ENCODE measurements around the gene ABTB2.

DNA sequence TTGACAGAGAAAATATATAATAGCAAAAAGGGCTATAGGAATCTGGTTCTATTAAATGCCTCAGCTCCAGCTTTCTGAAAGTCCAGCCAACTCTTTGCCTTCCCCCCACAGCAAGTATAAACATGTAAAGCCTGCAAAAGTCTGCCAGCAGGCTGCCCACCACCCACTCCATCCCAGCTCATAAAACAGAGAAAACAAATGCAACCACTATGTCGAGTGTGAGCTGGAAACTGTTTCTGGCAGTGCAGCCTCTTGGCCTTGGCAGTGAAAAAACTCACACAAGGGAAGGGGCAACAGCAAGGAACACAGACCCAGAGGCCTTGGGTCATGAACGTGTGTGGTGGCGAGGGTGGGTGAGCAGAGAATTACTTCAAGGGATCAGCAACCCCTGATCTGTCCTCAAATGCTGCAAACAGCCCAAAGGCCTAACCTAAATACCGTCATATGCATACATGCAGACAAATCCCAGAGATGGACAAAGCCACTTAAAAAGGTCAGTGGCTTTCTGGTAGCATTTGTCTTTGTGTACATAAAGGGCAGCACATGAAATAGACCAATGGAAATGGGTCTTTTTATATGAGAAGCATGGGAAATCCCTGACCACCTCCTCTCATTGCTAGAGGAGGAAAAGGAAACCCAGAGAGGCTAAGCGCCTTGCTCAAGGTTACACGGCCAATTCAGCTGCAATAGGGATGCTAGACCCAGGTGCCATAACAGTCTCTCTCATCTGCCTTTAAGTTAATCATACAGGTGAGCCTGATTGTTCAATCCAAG lies 177.6 kb downstream of the ABTB2 start:
- no peak for TF ChIP-seq CBX5 (IDR thresholded peaks at IDR 0.05; ENCODE audit: low read depth, low read length)
- no peak for TF ChIP-seq SIN3A (conservative IDR thresholded peaks at IDR 0.05 in 1 of 2, IDR thresholded peaks at IDR 0.05 in 1 of 2; ENCODE audit: low read depth in 1 of 2, low read length in 2 of 2)
- no peak for TF ChIP-seq JUN (IDR thresholded peaks at IDR 0.05; ENCODE audit: low read depth, low read length)
- no peak for TF ChIP-seq POLR2A (IDR thresholded peaks at IDR 0.05; ENCODE audit: control extremely low read depth in 1 of 2, low read depth in 2 of 2, low read length in 2 of 2)
- TF ChIP-seq CREB1 (IDR thresholded peaks at IDR 0.05), result no peak
- TF ChIP-seq EP300 (IDR thresholded peaks at IDR 0.05; ENCODE audit: borderline replicate concordance in 1 of 2, low read depth in 2 of 2, low read length in 2 of 2), result no peak
- no peak for TF ChIP-seq SIRT6 (IDR thresholded peaks at IDR 0.05; ENCODE audit: low read length)
